Skeletal muscle satellite cell (primary cell): ENCODE data around the gene PADI4.

Experiments
- H3K27me3 ChIP-seq: 2 replicates; pipeline ENCODE4 v1.7.0; 2013; ENCODE audit warnings: low read length; ENCODE audit not compliant: control insufficient read depth, insufficient read depth
- H3K36me3 ChIP-seq: 2 replicates; pipeline ENCODE4 v1.7.0; 2013; ENCODE audit warnings: mild to moderate bottlenecking, control low read depth, low read length; ENCODE audit not compliant: insufficient read depth
- H3K4me1 ChIP-seq: 2 replicates; pipeline ENCODE4 v1.7.0; 2013; ENCODE audit warnings: low read length; ENCODE audit not compliant: control insufficient read depth, insufficient read depth
- H3K4me2 ChIP-seq: 2 replicates; pipeline ENCODE4 v1.7.0; 2013; ENCODE audit warnings: mild to moderate bottlenecking, low read length
- H3K4me3 ChIP-seq: 2 replicates; pipeline ENCODE4 v1.7.0; 2013; ENCODE audit warnings: low read length
- H3K9ac ChIP-seq: 2 replicates; pipeline ENCODE4 v1.7.0; 2013; ENCODE audit warnings: mild to moderate bottlenecking, low read depth, low read length, moderate library complexity
- H3K9me3 ChIP-seq: replicated peaks from 2 replicates; pipeline ENCODE4 v1.7.0; 2013; ENCODE audit warnings: mild to moderate bottlenecking, control low read depth, low read length

The PADI4 gene

GRCh38 chr1:17356387-17357026 is 48.5 kb downstream of the PADI4 start:
- H3K4me3 ChIP-seq: no peak overlapping the region
- H3K36me3 ChIP-seq: no peaks in the 10 kb centered on the region
- H3K27me3 ChIP-seq: peaks cover 67% of the 10 kb centered on the region
- no peak overlapping the region for H3K9ac ChIP-seq
- no peak overlapping the region for H3K4me2 ChIP-seq
- H3K9me3 ChIP-seq: no peaks in the 10 kb centered on the region
- no peaks in the 10 kb centered on the region for H3K4me1 ChIP-seq

GRCh38 chr1:17358557-17358956 is 50.6 kb downstream of the PADI4 start:
- Histone ChIP-seq H3K9me3 (no peaks in the 10 kb centered on the region), H3K27me3 (peaks cover 53% of the 10 kb centered on the region), H3K9ac (no peak overlapping the region), H3K36me3 (no peaks in the 10 kb centered on the region), H3K4me3 (no peak overlapping the region), H3K4me2 (no peak overlapping the region), H3K4me1 (no peaks in the 10 kb centered on the region)

- no peaks in the 10 kb centered on the region for H3K4me1 ChIP-seq
- H3K4me2 ChIP-seq: no peak overlapping the region
- H3K36me3 ChIP-seq: no peaks in the 10 kb centered on the region
- no peaks in the 10 kb centered on the region for H3K9me3 ChIP-seq
- H3K9ac ChIP-seq: no peak overlapping the region
- peaks cover 51% of the 10 kb centered on the region for H3K27me3 ChIP-seq
- H3K4me3 ChIP-seq: no peak overlapping the region
Measured at GRCh38 chr1:17359031-17359430, 51.0 kb downstream of the PADI4 start.

GRCh38 chr1:17359808-17360207 is 51.8 kb downstream of the PADI4 start:
- Histone ChIP-seq H3K36me3 (no peaks in the 10 kb centered on the region), H3K4me3 (no peak overlapping the region), H3K9me3 (no peaks in the 10 kb centered on the region), H3K4me1 (no peaks in the 10 kb centered on the region), H3K4me2 (no peak overlapping the region), H3K27me3 (peaks cover 44% of the 10 kb centered on the region), H3K9ac (no peak overlapping the region)

GRCh38 chr1:17360272-17360956 is 52.4 kb downstream of the PADI4 start:
- Histone ChIP-seq H3K27me3 (peaks cover 44% of the 10 kb centered on the region), H3K4me1 (no peaks in the 10 kb centered on the region), H3K9ac (no peak overlapping the region), H3K4me3 (no peak overlapping the region), H3K9me3 (no peaks in the 10 kb centered on the region), H3K36me3 (no peaks in the 10 kb centered on the region), H3K4me2 (no peak overlapping the region)

- Histone ChIP-seq H3K9me3 (no peaks in the 10 kb centered on the region), H3K9ac (no peak overlapping the region), H3K27me3 (peaks cover 40% of the 10 kb centered on the region), H3K36me3 (no peaks in the 10 kb centered on the region), H3K4me3 (no peak overlapping the region), H3K4me2 (no peak overlapping the region), H3K4me1 (no peaks in the 10 kb centered on the region)
Measured at GRCh38 chr1:17361687-17362086, 53.7 kb downstream of the PADI4 start.

GRCh38 chr1:17363351-17363750 is 55.4 kb downstream of the PADI4 start:
- no peak overlapping the region for H3K4me2 ChIP-seq
- H3K9me3 ChIP-seq: no peaks in the 10 kb centered on the region
- peaks cover 52% of the 10 kb centered on the region for H3K27me3 ChIP-seq
- no peak overlapping the region for H3K9ac ChIP-seq
- H3K4me3 ChIP-seq: no peak overlapping the region
- H3K36me3 ChIP-seq: no peaks in the 10 kb centered on the region
- no peaks in the 10 kb centered on the region for H3K4me1 ChIP-seq

- Histone ChIP-seq H3K27me3 (peaks cover 53% of the 10 kb centered on the region), H3K9me3 (no peaks in the 10 kb centered on the region), H3K9ac (no peak overlapping the region), H3K36me3 (no peaks in the 10 kb centered on the region), H3K4me2 (no peak overlapping the region), H3K4me3 (no peak overlapping the region), H3K4me1 (no peaks in the 10 kb centered on the region)
Measured at GRCh38 chr1:17363771-17364170, 55.8 kb downstream of the PADI4 start.

GRCh38 chr1:17365293-17365692 is 57.3 kb downstream of the PADI4 start:
- Histone ChIP-seq H3K36me3 (no peaks in the 10 kb centered on the region), H3K9ac (no peak overlapping the region)

GRCh38 chr1:17369466-17369865 is 61.5 kb downstream of the PADI4 start:
- Histone ChIP-seq H3K27me3 (peaks cover 52% of the 10 kb centered on the region), H3K9me3 (no peaks in the 10 kb centered on the region), H3K4me3 (no peak overlapping the region), H3K36me3 (no peaks in the 10 kb centered on the region), H3K9ac (no peak overlapping the region), H3K4me1 (no peaks in the 10 kb centered on the region), H3K4me2 (no peak overlapping the region)

More at GRCh38 chr1:17365293-17365692, 57.3 kb downstream of the PADI4 start:
- Histone ChIP-seq H3K4me2 (no peak overlapping the region), H3K9me3 (no peaks in the 10 kb centered on the region), H3K4me1 (no peaks in the 10 kb centered on the region), H3K27me3 (peaks cover 51% of the 10 kb centered on the region), H3K4me3 (no peak overlapping the region)

- peaks cover 47% of the 10 kb centered on the region for H3K27me3 ChIP-seq
- H3K9ac ChIP-seq: no peak overlapping the region
- no peaks in the 10 kb centered on the region for H3K4me1 ChIP-seq
- H3K4me2 ChIP-seq: no peak overlapping the region
- no peak overlapping the region for H3K4me3 ChIP-seq
- H3K36me3 ChIP-seq: no peaks in the 10 kb centered on the region
- H3K9me3 ChIP-seq: no peaks in the 10 kb centered on the region
Measured at GRCh38 chr1:17370618-17371017, 62.6 kb downstream of the PADI4 start.

GRCh38 chr1:17371896-17372295 is 63.9 kb downstream of the PADI4 start, which contains the start of gene PADI6:
Gene PADI6 (plus strand): TSS chr1:17372196. CDS start chr1:17372246, 50 bp downstream.
- Histone ChIP-seq H3K27me3 (peaks cover 40% of the 10 kb centered on the region), H3K4me1 (no peaks in the 10 kb centered on the region), H3K36me3 (no peaks in the 10 kb centered on the region), H3K4me2 (no peak within 1 kb of the TSS), H3K9me3 (no peaks in the 10 kb centered on the region), H3K9ac (no peak within 1 kb of the TSS), H3K4me3 (no peak within 1 kb of the TSS)
